Activated T-helper 9 cell treated with anti-CD3 and anti-CD28 coated beads, Interleukin-2, amount 50 U/mL, for 16 hours (primary cell): ENCODE measurements around the gene CYGB.

Source experiments
- DNase-seq: peaks from one replicate; pipeline ENCODE4 v3.0.0-alpha.2; 2020; ENCODE audit warnings: low read depth

The CYGB gene

DNA sequence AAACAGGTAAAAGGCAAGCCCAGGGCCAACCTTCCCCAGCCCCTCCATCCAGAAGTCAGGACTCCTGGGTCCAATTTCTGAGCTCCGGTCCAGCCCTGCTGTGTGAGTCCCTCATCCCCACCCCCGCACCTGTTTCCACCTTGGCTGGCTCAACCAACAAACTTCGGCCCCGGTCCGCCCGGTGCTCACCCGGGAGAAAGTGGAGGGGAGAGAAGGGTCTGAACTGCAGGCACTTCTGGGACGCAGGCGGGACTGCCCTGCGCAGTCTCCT lies 36.8 kb downstream of the CYGB start:
- no peak for DNase-seq

DNA sequence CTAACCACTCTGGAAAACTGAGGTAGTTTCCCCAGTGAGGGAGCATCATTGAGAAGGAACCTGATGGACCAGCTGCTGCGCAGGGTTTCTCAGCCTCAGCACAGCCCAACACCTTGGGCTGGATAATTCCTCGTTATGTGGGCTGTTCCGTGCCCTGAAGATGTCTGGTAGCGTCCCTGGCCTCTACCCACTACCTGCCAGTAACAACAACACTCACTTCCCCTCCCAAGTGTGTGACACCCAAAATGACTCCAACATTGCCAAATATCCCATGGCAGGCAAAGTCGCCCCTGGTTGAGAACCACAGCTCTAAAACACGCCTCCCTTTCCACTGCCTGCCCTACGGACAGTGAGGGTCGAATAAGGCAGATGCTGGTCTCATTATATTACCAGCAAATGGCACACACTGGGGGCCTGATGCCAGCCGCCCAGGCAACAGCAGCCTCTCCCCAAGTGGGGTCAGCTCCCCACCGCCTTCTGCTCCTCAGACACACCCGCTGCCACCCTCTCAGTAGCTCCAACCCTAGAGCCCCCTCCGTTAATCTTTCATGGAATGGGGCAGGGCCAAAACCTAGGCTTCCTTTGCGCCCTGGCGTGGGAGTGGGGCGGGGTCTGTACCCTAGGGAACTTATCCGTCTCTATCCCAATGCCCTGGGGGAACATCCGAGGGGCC lies 37.3 kb downstream of the CYGB start:
- no peak for DNase-seq

DNA sequence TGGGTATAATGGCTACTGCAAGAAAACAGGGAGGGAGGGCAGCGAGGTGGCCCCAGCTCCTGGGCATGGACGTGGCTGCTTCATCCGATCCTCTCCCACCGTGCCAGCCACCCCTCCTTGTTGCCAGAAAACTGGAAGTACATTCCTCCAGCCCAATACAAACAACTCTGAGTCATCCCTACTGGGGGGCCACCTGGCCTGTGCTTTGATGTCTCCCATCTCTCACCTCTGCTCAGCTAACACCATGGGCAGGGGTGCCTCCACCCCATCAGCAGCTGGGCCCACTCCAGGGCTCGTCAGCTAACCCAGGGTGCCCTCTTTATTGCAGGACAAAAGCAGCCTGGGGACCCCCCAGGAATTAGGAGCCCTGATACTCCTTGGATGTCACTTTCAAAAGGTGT lies 38.2 kb downstream of the CYGB start:
- no peak for DNase-seq

- no peak for DNase-seq
Observed at GRCh38 chr17:76498876-76499251, 38.6 kb downstream of the CYGB start.

GRCh38 chr17:76497979-76498875 lies 39.3 kb downstream of the CYGB start:
- no peak for DNase-seq

DNA sequence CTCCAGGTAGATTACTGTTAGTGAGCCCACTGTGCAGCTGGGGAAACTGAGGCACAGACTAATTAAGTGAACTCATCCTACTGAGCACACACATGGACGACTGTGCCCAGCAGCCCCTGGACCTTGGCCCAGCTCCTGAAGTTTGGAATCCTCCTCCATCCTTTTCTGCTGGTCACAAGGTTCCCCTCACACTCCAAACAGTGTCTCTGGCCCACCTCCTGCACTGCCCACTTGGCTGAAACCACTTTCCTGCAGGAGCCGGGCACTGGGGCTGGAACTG lies 39.9 kb downstream of the CYGB start:
- DNase-seq: no peak

GRCh38 chr17:76496464-76496863 lies 41.0 kb downstream of the CYGB start:
- no peak for DNase-seq

DNA sequence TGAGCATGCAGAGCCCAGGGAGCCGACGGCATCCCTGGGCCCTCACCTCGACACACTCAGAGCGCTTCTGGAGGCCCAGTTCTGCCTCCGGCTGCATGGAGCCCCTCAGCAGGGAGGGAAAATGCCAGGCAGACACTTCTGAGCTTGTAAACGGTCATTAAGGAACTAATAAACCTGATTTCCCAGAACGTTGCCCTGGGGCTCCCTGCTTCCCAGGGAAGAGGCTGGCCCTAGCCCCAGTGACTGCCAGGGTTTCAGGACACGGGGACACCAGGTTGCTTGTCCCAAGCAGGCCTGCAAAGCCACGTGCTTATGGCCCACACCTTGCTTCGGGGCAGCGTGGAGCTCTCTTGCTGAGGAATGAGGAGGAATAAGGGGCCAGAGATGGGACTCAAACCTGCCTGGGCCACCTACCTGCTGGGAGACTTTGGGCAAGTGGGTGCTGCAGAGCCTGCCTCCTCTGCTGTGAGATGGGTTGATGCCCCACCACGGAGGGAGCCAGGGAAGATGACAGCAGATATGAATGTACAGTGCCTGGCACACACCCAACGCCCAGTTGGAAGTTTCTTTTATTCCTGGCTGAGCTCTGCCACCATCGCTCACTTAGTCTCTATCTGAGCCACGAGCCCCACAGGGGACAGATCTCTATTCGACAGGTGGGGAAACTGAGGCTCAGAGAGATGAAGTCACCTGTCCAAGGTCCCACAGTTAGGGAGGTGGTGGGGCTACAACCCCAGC lies 41.7 kb downstream of the CYGB start:
- DNase-seq: no peak

GRCh38 chr17:76493505-76494167 lies 43.9 kb downstream of the CYGB start:
- no peak for DNase-seq

DNA sequence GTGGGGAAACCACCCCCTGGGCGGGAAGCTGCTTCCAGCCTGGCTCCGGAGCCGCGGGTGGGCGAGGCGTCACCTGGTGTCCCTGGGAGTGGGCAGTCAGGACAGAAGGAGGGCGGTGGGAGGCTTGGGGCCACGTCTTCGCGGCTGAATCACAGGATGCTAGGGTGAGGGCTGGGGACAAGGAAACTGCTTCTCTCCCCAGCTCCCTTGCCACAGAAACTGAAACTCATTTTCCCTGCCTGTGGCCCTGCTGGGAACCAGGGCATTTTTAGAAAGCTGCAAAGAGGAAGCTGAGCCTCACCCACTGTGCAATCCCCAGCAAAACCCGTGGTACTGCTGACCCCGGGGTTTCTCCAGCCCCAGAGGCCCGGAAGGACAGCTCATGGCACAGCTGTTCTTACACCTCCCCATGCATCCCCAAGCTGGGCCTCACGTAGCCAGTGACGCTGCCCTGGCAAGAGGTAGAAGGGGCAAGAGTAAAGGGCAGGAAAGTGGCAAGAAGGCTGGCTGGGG lies 44.5 kb downstream of the CYGB start:
- peak; percentile 21 for DNase-seq

- DNase-seq: no peak
Observed at GRCh38 chr17:76492123-76492988, 45.2 kb downstream of the CYGB start.

GRCh38 chr17:76491271-76492122 lies 46.0 kb downstream of the CYGB start:
- no peak for DNase-seq

DNA sequence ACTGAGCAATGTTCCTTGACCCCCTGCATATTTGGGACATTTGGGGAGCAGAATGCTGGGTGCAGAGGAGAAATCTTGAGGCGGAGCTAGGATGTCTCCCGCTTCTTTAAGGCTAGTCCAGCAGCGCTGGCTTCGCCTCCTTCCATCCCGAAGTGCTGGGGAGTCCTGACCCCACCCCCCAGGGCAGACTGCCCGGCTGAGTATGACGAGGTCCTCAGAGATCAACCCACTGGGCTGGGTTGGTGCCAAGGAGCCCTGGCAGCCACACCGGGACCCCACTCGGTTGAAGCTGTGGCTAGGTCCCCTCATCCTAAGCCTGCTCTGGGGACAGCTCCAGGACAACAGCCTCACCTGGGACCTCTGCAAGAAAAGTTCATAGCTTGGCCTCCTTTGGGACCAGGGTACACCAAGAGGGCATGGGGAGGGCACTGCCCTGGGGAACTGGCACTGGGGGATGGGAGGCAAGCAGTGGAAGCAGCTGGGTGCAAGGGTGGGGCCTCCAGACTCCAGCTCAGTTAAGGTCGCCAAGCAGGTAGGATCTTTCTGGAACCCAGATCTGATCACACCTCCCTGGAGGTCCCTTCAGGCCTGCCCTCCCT lies 47.3 kb downstream of the CYGB start:
- no peak for DNase-seq

- no peak for DNase-seq
Observed at GRCh38 chr17:76487451-76488192, 49.9 kb downstream of the CYGB start.

- no peak for DNase-seq
Observed at GRCh38 chr17:76485569-76485968, 51.9 kb downstream of the CYGB start.

DNA sequence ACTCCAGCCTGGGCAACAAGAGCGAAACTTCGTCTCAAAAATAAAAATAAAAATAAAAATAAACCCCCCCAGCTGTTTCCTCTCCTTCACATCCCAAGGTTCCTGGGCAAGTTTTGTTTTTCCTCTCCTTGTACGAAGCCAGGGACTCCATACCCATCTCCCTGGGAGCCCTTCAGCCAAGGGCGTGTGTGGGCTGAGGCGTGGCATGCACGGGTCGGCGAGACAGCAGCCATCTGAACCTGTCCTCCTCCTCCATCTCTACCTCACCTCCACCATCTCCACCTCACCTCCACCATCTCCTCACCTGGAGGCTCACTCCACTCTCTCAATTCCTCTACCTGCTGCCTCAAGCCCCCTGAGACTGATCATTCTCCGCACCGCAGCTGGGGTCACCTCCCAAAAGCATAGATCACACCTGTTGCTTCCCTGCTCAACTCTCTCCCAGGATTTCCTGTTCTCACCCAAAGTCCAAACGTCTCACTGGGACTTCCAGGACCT lies 53.2 kb downstream of the CYGB start:
- DNase-seq: no peak

GRCh38 chr17:76481071-76481655 lies 56.3 kb downstream of the CYGB start:
- DNase-seq: no peak

- no peak for DNase-seq
Observed at GRCh38 chr17:76480632-76481031, 56.9 kb downstream of the CYGB start.

DNA sequence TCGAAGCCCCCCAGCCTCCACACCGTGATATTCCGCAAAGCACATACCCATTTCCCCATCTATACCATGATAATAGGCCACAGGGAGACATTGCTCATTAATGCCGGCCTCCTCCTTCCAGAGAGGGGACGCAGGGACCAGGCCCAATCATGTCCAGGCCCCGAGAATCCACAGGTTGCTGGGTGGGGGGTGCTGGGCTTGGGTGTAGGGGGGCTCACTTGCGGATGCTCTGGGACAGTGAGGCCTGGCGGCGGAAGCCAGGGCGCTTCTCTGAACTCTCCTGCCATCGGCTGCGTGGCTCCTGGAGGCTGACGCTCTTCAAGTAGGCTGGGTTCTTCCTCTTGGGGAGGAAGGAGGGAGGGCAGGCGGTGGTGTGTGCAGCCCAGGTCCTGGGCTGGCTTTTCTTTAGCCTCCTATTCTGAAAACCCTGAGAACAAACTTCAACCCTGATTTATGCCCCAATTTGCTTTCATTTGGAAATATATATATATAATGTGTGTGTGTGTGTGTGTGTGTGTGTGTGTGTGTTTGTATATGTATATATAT lies 57.9 kb downstream of the CYGB start:
- no peak for DNase-seq
